GM10248 (cell line): ENCODE data around the gene CREB3L1.

Experiments used
- CTCF ChIA-PET: fragments of 300-600 bp; sonication (Branson Sonifier 250); formaldehyde crosslinking; extraction: SDS; loops from one replicate; lab custom pipeline; 2021; ENCODE audit warnings: antibody characterized with exemption; lab: Yijun Ruan, JAX
- POLR2A ChIA-PET: fragments of 350-650 bp; sonication (Branson Sonifier 250); formaldehyde crosslinking; extraction: SDS; loops from one replicate; lab custom pipeline; 2020; ENCODE audit warnings: antibody characterized with exemption; lab: Yijun Ruan, JAX
- DNase-seq: peaks from one replicate; pipeline ENCODE4 v3.0.0; 2012; ENCODE audit errors: extremely low spot score
- CTCF ChIP-seq: IDR thresholded peaks from 2 replicates; pipeline ENCODE4 v1.5.1; 2012; ENCODE audit warnings: mild to moderate bottlenecking, low read depth; ENCODE audit errors: extremely low read depth, missing control alignments, control extremely low read depth

Gene CREB3L1

GRCh38 chr11:46309814-46310259 lies 32.4 kb downstream of the CREB3L1 start:
- peak; percentile 76 for DNase-seq
- CTCF ChIA-PET, result interaction anchor here (0.9 to 22.8 kb wide), 20 partner anchors 9 to 344 kb away, joined by 3 to 480 read pairs (median 7); partner anchors contain the start of gene CREB3L1
- POLR2A ChIA-PET, result no interaction called here
- no peak for TF ChIP-seq CTCF

DNA sequence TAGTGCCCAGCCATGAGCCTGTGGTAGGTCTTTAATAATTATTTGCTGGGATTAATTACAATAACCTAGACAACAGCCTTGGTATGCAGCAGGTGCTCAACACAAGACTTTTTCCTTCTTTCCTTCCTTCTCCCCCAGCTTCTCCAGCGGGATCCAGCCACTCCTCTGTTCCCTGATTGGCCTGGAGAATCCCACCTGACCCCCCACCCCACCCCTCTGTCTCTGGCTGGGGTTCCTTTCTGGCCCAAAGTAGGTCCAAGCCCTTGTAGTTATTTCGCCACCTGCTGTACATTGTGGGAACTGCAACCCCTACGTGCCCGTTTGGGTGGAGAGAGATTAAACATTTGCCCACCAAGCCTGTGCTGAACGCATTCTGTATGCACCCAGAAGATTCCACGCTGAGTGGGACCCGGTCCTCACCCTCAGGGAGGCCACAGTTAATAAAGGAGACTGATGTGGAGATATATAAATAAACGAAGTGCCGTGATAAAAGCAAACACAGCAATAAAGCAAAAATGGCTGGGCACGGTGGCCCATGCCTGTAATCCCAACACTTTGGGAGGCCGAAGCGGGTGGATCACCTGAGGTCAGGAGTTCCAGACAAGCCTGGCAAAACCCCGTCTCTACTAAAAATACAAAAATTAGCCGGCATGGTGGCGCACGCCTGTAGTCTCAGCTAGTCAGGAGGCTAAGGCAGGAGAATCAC lies 37.7 kb downstream of the CREB3L1 start:
- POLR2A ChIA-PET, result no interaction called here
- CTCF ChIA-PET, result interaction anchor here (0.6 to 22.8 kb wide), 32 partner anchors 8 to 442 kb away, joined by 3 to 480 read pairs (median 5); partner anchors contain the start of genes CREB3L1 and DGKZ
- peak; percentile 84 for DNase-seq
- peak; percentile 88 for TF ChIP-seq CTCF

GRCh38 chr11:46315783-46316563 lies 38.5 kb downstream of the CREB3L1 start:
- ChIA-PET CTCF (interaction anchor here (0.6 to 22.8 kb wide), 24 partner anchors 9 to 443 kb away, joined by 3 to 480 read pairs (median 5); partner anchors contain the start of genes CREB3L1 and DGKZ), POLR2A (no interaction called here)

GRCh38 chr11:46319074-46319453 lies 41.6 kb downstream of the CREB3L1 start:
- ChIA-PET POLR2A (no interaction called here), CTCF (interaction anchor here (0.8 to 22.8 kb wide), 10 partner anchors 9 to 219 kb away, joined by 3 to 480 read pairs (median 5); partner anchors contain the start of gene DGKZ)
- no peak for TF ChIP-seq CTCF
- DNase-seq, result no peak

More at GRCh38 chr11:46315783-46316563, 38.5 kb downstream of the CREB3L1 start:
- TF ChIP-seq CTCF, result no peak
- DNase-seq, result no peak

DNA sequence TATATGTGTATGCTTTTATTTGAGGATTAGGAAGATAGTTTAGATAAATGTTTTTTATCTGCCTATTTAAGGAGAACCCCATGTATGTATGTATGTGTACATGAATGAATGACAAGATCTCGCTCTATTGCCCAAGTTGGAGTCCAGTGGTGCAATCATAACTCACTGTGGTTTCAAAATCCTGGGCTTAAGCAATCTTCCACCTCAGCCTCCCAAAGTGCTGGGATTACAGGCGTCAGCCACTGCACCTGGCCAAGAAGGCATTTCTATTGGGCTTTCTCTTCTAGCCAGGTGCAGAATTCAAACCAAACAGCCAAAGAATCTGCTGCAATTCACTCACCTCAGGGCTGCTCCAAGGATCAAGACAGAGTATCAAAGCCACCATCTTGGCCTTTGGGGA lies 44.3 kb downstream of the CREB3L1 start:
- CTCF ChIA-PET, result interaction anchor here (1.5 to 22.8 kb wide), 3 partner anchors 12 to 81 kb away, joined by 5 to 480 read pairs (median 7); no protein-coding TSS in a partner anchor
- TF ChIP-seq CTCF, result no peak
- POLR2A ChIA-PET, result no interaction called here
- DNase-seq, result no peak

- no peak for DNase-seq
- ChIA-PET POLR2A (no interaction called here), CTCF (interaction anchor here (0.6 to 22.8 kb wide), 6 partner anchors 9 to 205 kb away, joined by 3 to 480 read pairs (median 6); no protein-coding TSS in a partner anchor)
- TF ChIP-seq CTCF, result no peak
These were observed 45.3 kb downstream of the CREB3L1 start for GRCh38 chr11:46322759-46323158.
